Motor neuron (in vitro differentiated cells): ENCODE measurements around the gene FRYL. TPM values are rescaled to one million over a fixed set of nuclear protein-coding genes. Genes with fewer than 3 reads are reported as not detected.

Experiments used
- ATAC-seq, 8 experiments: fragments of 200-7000 bp; cut with Tn5 transposase; replicated peaks in 6 of 8; 2 replicates each; pipeline ENCODE4 v1.8.0; 2021; ENCODE audit warnings: mild to moderate bottlenecking in 8 of 8, moderate library complexity in 8 of 8
- H3K27ac ChIP-seq, 2 donors: fragments of 250-450 bp; sonication (Bioruptor Pico); 2 replicates each; pipeline ENCODE4 v1.9.0; 2021; ENCODE audit warnings: antibody characterized with exemption in 2 of 2, mild to moderate bottlenecking in 2 of 2, moderate library complexity in 1 of 2
- H3K4me1 ChIP-seq, 2 donors: fragments of 250-450 bp; sonication (Bioruptor Pico); replicated peaks in 1 of 2; 2 replicates each; pipeline ENCODE4 v1.6.1; 2021; ENCODE audit warnings: antibody characterized with exemption in 2 of 2, mild to moderate bottlenecking in 2 of 2, moderate library complexity in 1 of 2
- H3K4me3 ChIP-seq, 5 donors: fragments of 250-450 bp; sonication (Bioruptor Pico); 2 replicates each; pipeline ENCODE4 v1.9.0; 2021; ENCODE audit warnings: antibody characterized with exemption in 5 of 5, mild to moderate bottlenecking in 5 of 5, moderate library complexity in 4 of 5
- WGBS, 10 experiments: fragments of 450-650 bp; shearing (Covaris generic); methylation state at CpG; one replicate each; pipeline ENCODE4 v1.0.0; 2022; 5-methylcytosine and 5-hydroxymethylcytosine counted together
- in situ Hi-C, 9 experiments: fragments of 400-800 bp; cut with MboI; loops; one replicate each; pipeline ENCODE4 v1.15.0; 2021; ENCODE audit warnings: low sequenced_read_pairs in 9 of 9, low pct_unique_long_range_greater_than_20kb in 2 of 9; ENCODE audit not compliant: unreplicated experiment in 9 of 9
- total RNA-seq, 8 experiments: library from RNA; unstranded; fragments of 300-600 nt; gene quantifications; 2 replicates each; pipeline versions ENCODE4 v1.2.3 to v1.2.4, GENCODE V29; 2022

FRYL gene
- total RNA-seq, 8 experiments from 2014 or later, result 26.0 to 91.8 (median 37.9) TPM

DNA sequence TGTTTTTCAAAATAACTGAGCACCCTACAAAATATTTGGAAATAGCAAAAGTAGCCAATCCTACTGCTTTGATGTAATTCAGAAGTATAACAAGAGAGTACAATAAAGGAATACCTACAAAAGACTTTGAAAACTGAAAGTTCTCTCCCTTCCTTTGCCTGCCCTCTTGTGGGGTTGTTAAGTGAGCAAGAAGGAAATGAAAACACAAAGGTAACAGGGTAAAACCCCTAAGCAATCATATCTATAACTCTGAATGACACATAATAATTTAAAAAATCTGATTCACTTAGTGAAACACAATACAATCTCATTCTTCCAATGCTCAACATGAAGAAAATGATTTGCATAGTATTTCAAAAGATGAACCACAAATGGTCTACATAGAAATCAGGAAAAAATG lies 98.2 kb downstream of the FRYL start:
- peak in 1 of 8 experiments; percentile 43 for ATAC-seq
- peaks cover 0 to 2% of the 10 kb centered on the region in 2 donors for H3K4me1 ChIP-seq
- no peak overlapping the region for H3K4me3 ChIP-seq
- H3K27ac ChIP-seq, result no peak overlapping the region
- in situ Hi-C loops, result loop anchor here in 1 of 9 experiments (10.0 kb wide), 1 partner anchor 97 kb away; no protein-coding TSS in a partner anchor

DNA sequence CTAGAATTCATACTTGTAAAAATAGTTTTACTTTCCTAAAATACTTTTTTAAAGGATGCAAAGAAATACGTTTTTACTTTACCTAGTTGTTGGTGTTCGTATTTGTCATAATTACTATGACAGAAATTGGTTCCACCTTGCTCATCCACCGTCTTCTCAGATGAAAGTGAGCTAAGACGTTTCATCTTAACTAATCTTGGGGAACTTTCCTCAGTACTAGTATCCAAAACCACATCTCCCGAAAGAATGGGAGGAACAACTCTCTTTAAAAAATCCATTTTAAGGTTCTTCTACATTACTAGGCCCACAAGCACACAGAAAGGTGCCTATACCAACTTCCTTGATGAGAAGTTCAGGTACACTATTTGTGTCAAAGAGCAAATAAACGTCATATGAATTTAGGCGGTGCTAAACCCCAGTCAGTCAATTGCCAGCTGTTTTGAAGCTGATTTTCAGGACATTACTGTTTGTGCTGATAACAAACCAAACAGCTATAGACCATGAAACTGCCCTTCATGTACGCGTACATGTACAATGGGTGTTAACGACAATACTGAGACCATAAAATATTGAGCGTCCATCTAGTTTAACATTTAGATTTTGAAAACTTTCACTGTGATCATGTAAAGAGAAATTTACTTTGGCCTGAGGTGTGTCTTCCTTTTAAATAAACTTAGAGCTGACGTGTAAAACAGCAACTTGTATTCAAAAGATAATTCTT lies 99.1 kb downstream of the FRYL start:
- H3K4me1 ChIP-seq, result no peaks in the 10 kb centered on the region
- no peak overlapping the region for H3K4me3 ChIP-seq
- in situ Hi-C loops, result loop anchor here in 1 of 9 experiments (10.0 kb wide), 1 partner anchor 96 kb away; no protein-coding TSS in a partner anchor
- H3K27ac ChIP-seq, result no peak overlapping the region
- ATAC-seq, result no peak
- WGBS, 10 experiments, result 81 to 95% (median 91%) methylated on average over 2 to 12 of the region's 12 CpGs

DNA sequence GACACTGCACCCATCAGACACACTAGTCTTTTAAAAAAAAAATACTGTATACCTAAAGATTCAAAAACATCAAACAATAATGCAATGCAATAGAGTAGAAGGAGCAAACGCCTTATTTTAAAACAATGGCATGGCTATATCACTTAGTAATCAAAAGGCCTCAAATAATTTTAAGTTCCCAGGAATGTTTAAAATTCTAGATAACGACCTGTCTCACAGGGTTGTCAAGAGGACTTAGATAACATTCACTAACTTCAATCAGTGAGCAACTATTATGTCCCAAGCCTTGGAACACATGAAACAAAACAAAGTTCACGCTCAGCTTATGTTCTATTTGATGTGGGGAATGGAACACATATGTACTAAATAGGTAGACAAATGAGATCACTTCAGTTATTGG lies 106.5 kb downstream of the FRYL start:
- WGBS, 10 experiments, result 72 to 100% (median 97%) methylated on average over 2 to 3 of the region's 3 CpGs; no CpG with 5 or more reads in 2 of the 10 experiments

DNA sequence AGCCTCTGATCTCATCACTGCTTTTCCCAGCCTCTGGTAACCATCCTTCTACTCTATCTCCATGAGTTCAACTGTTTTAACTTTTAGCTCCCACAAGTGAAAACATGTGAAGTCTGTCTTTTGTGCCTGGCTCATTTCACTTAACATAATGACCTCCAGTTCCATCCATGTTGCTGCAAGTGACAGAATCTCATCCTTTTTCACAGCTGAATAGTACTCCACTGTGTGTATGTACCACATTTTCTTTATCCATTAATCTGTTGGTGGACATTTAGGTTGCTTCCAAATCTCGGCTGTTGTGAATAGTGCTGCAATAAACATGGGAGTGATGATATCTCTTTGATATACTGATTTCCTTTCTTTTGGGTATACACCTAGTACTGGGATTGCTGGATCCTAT lies 109.5 kb downstream of the FRYL start:
- H3K4me3 ChIP-seq, result no peak overlapping the region
- no peak for ATAC-seq
- 80 to 100% (median 96%) methylated on average over 1 of the region's 1 CpG; no CpG with 5 or more reads in 4 of the 10 experiments for WGBS, 10 experiments
- no peaks in the 10 kb centered on the region for H3K4me1 ChIP-seq
- in situ Hi-C loops, result no loop called here
- H3K27ac ChIP-seq, result no peak overlapping the region

More for the DNA sequence above, 106.5 kb downstream of the FRYL start:
- no peak for ATAC-seq
- Histone ChIP-seq H3K27ac (no peak overlapping the region), H3K4me3 (no peak overlapping the region), H3K4me1 (no peaks in the 10 kb centered on the region)
- in situ Hi-C loops, result no loop called here

DNA sequence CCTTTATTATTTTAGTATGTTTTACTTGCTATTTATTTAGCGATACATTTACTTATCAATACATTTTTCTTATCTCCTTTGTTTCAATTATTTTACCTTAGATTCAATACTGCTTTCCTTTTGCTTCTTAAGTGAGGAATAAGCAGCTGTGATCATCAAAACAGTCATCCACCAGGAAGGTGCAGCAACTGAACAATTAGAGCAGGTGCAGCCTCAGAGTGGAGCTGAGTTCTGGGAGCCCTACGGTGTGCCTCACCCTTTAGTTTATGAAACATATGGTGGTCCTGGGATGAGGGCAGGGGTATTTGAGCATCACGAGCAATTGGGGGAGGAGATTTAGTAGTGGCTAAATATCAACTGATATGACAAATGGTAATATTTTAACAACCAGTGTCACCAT lies 111.0 kb downstream of the FRYL start:
- no peak for ATAC-seq

DNA sequence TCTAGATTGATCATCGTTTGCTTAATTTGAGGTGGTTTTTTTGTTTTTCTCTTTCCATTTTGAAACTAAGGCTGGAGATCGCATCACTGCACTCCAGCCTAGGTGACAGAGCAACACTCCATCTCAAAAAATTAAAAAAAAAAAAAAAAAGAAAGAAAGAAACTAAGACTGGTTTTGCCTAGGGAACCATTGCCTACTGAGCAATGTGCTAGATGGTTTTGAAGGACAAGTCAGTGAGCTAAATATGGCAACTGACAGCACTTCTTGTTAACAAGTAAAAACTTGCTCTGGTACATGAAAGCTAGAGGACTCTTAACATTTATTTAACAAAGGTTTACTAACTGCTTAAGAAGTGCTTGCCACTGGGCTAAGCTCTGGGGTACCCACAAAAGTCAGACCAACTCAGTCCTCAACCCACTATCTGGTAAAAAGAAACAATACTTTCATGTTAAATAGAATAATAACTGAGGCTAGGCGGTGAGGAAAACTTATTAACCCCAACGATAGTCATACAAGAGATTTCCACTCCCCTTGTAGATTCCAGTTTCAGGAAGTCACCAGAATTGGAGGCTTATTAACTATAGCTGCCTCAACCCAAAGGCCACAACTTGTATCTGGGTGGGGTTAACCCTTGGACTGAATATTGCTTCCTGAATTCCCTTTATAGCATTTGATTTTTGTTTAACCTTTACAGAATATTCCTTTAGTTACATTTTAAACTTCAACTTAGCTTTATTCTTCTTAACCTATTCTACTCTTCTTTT lies 111.6 kb downstream of the FRYL start:
- Histone ChIP-seq H3K4me3 (no peak overlapping the region), H3K4me1 (no peaks in the 10 kb centered on the region), H3K27ac (no peak overlapping the region)
- ATAC-seq, result no peak
- in situ Hi-C loops, result no loop called here
- 54 to 100% (median 97%) methylated on average over 1 to 4 of the region's 4 CpGs for WGBS, 10 experiments

More for the DNA sequence above, 111.0 kb downstream of the FRYL start:
- WGBS, 10 experiments, result 93 to 100% (median 96%) methylated on average over 1 to 3 of the region's 3 CpGs
- H3K4me1 ChIP-seq, result no peaks in the 10 kb centered on the region
- H3K4me3 ChIP-seq, result no peak overlapping the region
- H3K27ac ChIP-seq, result no peak overlapping the region
- in situ Hi-C loops, result no loop called here

DNA sequence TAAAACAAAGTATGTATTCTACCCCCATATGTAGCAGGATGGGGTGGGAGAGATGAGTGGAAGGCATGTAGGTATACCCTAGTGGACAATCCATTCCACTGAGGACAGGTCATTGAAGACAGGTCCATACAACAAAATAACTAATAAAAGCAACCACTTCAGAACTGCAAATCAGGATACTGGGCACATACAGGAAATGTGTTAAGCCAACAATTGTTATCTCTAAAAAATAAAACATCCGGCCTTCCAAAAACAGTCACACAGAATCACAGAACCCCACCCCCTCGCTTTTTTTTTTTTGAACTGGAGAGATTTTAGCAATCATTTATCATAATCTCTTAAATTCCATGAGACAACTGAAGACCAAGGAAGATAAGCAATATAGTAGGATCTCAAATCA lies 112.9 kb downstream of the FRYL start:
- no peaks in the 10 kb centered on the region for H3K4me1 ChIP-seq
- in situ Hi-C loops, result no loop called here
- H3K4me3 ChIP-seq, result no peak overlapping the region
- WGBS, 10 experiments, result 89 to 100% (median 95%) methylated on average over 1 to 2 of the region's 2 CpGs; no CpG with 5 or more reads in 2 of the 10 experiments
- ATAC-seq, result no peak
- H3K27ac ChIP-seq, result no peak overlapping the region

DNA sequence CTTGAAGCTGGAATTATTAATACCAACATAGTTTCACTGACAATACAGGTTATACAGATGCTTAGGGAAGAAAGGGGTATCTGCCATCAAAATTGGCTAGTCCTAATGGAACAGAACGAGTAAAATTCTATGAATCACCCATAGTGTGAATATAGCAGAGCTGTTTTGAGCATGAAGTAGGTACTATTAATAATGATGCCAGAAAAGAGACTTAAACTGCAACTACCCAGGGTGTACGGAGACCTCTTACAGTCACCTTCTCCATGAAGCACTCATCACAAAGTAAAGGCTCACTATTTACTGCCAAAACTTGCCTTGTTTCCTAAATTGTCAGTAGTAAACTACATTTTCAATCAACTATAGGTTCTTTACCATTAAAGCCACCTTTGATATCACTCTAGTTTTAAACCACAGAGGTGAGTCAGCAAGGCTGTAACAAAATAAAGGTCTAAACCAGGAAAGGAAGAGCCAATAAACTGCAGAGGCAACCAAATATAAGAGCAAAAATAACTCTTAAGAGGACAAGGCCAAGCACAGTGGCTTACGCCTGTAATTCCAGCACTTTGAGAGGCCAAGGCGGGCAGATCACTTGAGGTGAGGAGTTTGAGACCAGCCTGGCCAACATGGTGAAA lies 114.4 kb downstream of the FRYL start:
- ATAC-seq, result no peak
- 75 to 100% (median 96%) methylated on average over 1 to 4 of the region's 4 CpGs; no CpG with 5 or more reads in 1 of the 10 experiments for WGBS, 10 experiments
- no peak overlapping the region for H3K4me3 ChIP-seq
- no peak overlapping the region for H3K27ac ChIP-seq
- in situ Hi-C loops, result no loop called here
- no peaks in the 10 kb centered on the region for H3K4me1 ChIP-seq

DNA sequence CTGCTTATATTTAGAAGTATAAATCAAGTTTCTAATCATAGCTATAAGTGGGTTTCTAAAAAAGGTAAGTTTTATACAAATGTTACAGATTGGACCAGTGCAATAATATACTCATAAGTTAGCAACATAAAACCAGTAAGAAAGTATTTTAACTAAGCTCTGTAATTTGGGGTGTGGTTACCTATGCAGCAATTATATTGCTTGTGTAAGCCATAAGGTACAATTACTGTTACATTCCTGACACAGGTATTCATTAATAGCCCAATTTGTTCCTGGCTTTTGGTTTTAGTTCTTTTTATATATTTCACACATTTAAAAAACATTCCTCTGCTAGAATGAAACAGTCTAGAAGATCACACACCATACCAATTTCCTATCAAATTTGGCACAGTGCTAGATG lies 115.1 kb downstream of the FRYL start:
- no peaks in the 10 kb centered on the region for H3K4me1 ChIP-seq
- in situ Hi-C loops, result no loop called here
- no peak overlapping the region for H3K4me3 ChIP-seq
- ATAC-seq, result no peak
- no peak overlapping the region for H3K27ac ChIP-seq

DNA sequence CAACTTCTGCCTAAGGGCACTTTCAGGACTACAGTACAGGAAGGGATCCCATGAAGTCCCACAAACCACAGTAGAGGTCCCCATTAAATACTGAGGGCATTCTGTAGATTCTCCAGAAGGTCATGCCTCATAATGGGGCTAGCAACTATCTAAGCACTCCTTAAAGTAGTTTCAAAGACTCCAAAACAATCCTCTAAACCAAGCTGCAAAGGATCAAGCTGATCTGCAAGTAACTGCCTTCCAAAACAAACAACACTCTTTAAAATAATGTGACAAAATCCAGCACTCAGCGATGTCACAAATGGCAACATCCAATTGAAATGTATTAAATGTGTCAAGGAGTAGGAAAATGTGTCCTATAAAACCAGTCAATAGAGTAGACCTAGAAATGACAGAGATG lies 118.7 kb downstream of the FRYL start:
- WGBS, 10 experiments, result 50 to 100% (median 100%) methylated on average over 1 of the region's 1 CpG; no CpG with 5 or more reads in 1 of the 10 experiments
- in situ Hi-C loops, result no loop called here

DNA sequence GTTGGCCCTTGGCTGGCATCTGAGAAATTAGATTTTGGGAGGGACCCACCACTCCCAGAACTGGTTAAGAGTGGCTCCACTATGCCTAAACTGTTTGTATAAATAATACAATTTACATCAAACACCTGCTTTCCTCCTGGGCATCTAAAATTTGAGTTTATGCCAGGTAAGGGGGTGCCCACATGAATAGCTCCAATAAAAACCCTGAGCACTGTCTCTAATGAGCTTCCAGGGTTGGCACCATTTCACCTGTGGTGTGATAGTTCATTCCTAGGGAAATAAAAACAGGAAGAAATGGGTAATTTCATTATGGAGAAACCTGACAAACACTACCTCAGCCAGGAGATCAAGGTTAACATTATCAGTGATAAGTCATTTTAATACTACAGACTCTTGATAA lies 119.7 kb downstream of the FRYL start:
- ATAC-seq, result no peak
- Histone ChIP-seq H3K4me3 (no peak overlapping the region), H3K4me1 (no peaks in the 10 kb centered on the region), H3K27ac (no peak overlapping the region)
- in situ Hi-C loops, result no loop called here

More for the DNA sequence above, 118.7 kb downstream of the FRYL start:
- Histone ChIP-seq H3K4me3 (no peak overlapping the region), H3K4me1 (no peaks in the 10 kb centered on the region), H3K27ac (no peak overlapping the region)
- no peak for ATAC-seq

DNA sequence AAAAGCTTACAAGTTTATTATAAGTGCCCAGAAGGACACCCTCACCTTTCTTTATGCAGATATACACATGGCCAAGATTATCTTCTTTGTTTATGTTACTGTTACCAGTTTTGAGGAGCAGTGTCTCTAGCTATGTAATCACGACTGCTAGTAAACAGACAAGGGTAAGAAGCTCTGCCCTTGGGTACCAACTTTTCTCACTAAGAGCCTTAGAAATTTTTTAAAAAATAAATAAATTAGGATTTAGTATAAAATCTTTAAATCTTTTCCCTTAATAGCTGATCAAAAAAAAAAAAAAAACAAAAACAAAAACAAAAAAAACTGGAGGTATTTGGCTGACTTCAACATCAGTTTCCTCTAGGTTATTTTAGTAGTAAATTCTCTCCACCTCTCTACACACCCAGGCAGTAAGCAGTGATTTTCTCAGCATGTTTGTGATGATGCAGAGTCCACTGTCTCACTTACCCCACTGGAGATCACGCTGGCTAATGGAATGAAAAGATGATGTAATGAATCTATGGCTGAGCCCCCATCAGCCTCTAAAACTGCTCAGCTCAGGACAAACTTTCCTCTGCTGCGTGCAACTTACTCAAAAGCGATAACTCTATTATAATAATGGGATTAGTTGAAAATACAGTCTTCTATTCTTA lies 125.9 kb downstream of the FRYL start:
- Histone ChIP-seq H3K27ac (no peak overlapping the region), H3K4me3 (peak overlapping the region; percentile 2 to 25 (median 17)), H3K4me1 (peaks cover 0 to 12% of the 10 kb centered on the region in 2 donors)
- 45 to 83% (median 63%) methylated on average over 2 to 4 of the region's 4 CpGs for WGBS, 10 experiments
- in situ Hi-C loops, result no loop called here
- peak in 5 of 8 experiments; percentile 79 to 94 (median 88) for ATAC-seq
